T-helper 2 cell treated with Interferon-gamma antibody and Interleukin-4, amounts not matched to agents 5 μg/mL and 100 μg/mL, for 36 hours (primary cell): Measurements from ENCODE around the gene STK17A.

ENCODE experiments used
- DNase-seq: peaks from one replicate; pipeline ENCODE4 v3.0.0; 2021; ENCODE audit warnings: low spot score
- H3K27ac Mint-ChIP-seq: one replicate; pipeline ENCODE4 v1.8.0; 2021; ENCODE audit warnings: mild to moderate bottlenecking, mixed read lengths
- H3K27me3 Mint-ChIP-seq: one replicate; pipeline ENCODE4 v1.8.0; 2021; ENCODE audit warnings: low read depth, mixed read lengths
- H3K36me3 Mint-ChIP-seq: one replicate; pipeline ENCODE4 v1.8.0; 2021; ENCODE audit warnings: low read depth, mixed read lengths
- H3K4me1 Mint-ChIP-seq: one replicate; pipeline ENCODE4 v1.8.0; 2021; ENCODE audit warnings: low read depth, mixed read lengths
- H3K4me3 Mint-ChIP-seq: one replicate; pipeline ENCODE4 v1.8.0; 2022; ENCODE audit warnings: mild to moderate bottlenecking, moderate library complexity, mixed read lengths
- H3K9me3 Mint-ChIP-seq: one replicate; pipeline ENCODE4 v1.8.0; 2021; ENCODE audit warnings: mixed read lengths

STK17A gene

GRCh38 chr7:43674559-43675436, 91.9 kb downstream of the STK17A start:
- H3K36me3 Mint-ChIP-seq: peaks cover 42% of the 10 kb centered on the region
- no peak for DNase-seq
- no peak overlapping the region for H3K4me3 Mint-ChIP-seq
- H3K9me3 Mint-ChIP-seq: peaks cover 40% of the 10 kb centered on the region
- peaks cover 53% of the 10 kb centered on the region for H3K4me1 Mint-ChIP-seq
- no peak overlapping the region for H3K27ac Mint-ChIP-seq
- H3K27me3 Mint-ChIP-seq: no peaks in the 10 kb centered on the region
